Activated naive CD4-positive, alpha-beta T cell treated with anti-CD3 and anti-CD28 coated beads, Interleukin-2, amount 50 U/mL, for 16 hours (primary cell): ENCODE results near the gene PACSIN2.
"Not testable (repeated sequence)": the region's sequence is repeated elsewhere in the genome, so short reads cannot be mapped to it uniquely, and the experiment has no call there.

Experiments used
- DNase-seq: peaks from one replicate; pipeline ENCODE4 v3.0.0-alpha.2; 2020

PACSIN2 gene

DNA sequence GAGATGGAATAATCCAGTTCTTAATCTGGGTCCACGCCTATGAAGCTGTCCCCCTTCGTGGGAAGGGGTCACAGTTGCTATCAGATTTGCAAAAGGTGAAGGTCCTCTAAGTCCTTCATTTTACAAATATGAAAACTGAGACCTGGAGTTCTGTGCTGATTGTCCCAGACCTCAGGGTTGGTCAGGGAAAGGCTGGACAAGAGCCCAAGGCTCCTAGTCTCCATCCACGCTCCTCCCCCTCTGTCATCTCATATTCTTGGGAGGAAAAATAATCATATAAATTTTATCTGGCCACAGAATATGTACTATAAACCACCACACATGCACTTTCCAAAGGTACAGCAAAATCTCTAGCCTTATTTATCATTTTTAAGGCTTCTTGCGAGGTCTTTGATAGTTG lies 5.5 kb downstream of the PACSIN2 start:
- DNase-seq: no peak

- DNase-seq: no peak
Observed at GRCh38 chr22:43008921-43009320, 6.0 kb downstream of the PACSIN2 start.

GRCh38 chr22:43008509-43008908 lies 6.4 kb downstream of the PACSIN2 start:
- no peak for DNase-seq

DNA sequence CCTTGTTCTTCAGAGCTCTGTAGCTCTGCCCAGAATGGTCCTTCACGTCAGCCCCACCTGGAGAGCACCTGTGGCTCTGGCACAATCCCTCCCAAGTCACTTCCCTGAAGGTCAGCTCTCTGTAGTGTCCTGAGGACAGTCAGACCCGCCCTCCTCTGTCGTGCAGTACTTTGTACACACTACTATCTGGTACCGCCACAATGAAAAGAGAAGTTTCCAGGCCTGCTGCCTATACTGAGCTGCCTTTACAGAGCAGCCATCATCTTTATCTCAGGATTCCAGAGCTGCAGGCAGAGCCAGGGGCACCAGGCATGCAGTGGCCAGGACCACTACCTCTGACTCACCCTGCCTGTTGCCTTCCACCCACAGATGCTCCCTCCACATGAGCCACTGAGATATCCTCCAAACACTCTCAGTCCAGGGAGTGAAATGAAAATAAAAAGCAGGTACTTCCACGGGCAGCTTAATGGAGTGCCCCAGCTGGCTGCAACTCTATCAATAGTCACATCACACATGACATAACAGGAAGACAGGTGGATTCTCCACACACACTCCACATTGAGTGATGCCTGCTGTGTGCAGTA lies 7.3 kb downstream of the PACSIN2 start:
- DNase-seq: no peak

DNA sequence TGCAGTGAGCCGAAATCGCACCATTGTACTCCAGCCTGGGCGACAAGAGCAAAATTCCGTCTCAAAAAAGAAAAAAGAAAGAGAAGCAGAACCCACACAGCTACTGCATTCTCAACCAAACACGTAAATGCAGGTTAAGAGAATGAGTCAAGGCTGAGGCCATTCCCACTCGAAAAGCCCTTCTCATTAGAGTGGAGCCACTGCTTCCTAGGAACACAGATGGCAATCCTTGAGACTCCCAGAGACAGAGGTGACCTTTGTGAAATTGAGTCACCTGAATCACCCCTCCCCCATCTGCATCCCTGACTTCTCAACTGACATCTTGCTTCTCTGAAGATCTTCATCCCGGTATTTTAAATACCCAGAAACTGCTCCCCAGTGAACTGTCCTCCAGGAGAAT lies 8.2 kb downstream of the PACSIN2 start:
- DNase-seq: no peak

DNA sequence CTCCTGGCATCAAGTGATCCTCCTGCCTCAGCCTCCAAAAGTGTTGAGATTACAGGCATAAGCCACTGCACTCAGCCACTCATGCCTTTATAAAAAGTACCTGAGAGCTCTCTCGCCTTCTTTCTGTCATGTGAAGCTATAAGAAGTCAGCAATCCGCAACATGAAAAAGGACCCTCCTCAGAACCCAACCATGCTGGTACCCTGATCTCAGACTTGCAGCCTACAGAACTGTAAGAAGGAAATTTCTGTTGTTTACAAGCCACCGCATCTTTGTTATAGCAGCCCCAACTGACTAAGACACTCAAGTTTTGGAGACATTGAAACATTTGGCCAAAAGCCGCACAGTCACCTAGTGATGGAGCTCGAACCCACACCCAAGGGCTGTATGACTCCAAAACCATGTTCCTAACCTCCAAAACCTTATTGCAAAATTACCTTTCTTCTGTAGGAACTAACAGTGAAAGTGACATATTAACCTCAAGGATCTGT lies 8.9 kb downstream of the PACSIN2 start:
- no peak for DNase-seq

GRCh38 chr22:43005106-43005505 lies 9.8 kb downstream of the PACSIN2 start:
- no peak for DNase-seq

- DNase-seq: no peak
Observed at GRCh38 chr22:43004362-43005035, 10.4 kb downstream of the PACSIN2 start.

DNA sequence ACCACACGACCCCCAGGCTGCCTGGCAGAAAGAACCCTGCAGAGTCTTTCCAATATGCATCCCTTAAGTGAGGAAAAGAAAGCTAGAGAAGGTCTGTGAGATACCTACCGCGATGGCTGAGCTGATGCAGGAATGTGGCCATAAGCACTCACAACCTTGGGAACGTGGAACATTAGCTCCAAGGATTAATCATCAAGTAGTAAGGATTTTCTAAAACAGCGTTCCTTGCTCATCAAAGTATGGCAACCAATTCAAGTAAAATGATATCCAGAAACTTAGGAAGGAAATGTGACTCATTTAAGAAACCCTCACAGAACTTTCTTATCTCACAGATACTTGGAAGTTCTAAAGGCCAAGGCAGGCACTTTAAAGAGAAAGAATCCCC lies 12.8 kb downstream of the PACSIN2 start:
- no peak for DNase-seq

- no peak for DNase-seq
Observed at GRCh38 chr22:43001271-43002201, 13.4 kb downstream of the PACSIN2 start.

DNA sequence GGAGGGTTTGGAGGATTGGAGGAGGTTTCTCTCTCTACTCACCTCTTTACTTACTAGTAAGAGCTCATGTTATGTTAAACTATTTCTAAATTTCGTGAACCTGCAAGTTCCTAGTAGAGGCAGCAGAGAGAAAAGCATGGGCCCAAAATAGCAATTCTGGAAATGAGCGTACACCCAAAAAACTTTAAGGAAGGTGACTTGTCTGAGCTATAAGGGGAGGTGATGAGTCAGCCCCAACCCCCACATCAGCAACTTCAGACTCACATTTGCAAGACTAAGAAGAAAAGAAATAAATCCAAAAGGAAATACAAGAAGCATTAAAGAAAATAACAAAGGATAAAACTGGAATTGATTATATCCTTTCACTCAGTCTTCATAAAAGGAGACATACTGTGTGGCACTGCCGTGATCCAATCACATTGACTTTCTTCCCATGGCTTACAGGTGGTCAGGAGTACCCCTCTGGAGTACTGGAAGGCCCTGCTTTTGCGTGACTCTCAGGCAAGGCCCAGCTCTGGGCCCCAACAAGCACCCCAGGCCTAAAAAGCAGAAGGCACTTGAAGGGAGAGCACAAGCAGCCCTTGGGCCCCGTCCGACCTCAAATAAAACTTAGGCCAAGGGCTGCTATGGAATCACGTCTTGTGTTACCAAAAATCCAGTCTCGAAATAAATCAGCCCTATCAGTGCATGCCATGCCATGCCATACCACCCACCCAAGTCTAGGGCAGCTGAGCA lies 14.3 kb downstream of the PACSIN2 start:
- DNase-seq: peak; percentile 69

- no peak for DNase-seq
Observed at GRCh38 chr22:42997582-42998090, 17.3 kb downstream of the PACSIN2 start.

DNA sequence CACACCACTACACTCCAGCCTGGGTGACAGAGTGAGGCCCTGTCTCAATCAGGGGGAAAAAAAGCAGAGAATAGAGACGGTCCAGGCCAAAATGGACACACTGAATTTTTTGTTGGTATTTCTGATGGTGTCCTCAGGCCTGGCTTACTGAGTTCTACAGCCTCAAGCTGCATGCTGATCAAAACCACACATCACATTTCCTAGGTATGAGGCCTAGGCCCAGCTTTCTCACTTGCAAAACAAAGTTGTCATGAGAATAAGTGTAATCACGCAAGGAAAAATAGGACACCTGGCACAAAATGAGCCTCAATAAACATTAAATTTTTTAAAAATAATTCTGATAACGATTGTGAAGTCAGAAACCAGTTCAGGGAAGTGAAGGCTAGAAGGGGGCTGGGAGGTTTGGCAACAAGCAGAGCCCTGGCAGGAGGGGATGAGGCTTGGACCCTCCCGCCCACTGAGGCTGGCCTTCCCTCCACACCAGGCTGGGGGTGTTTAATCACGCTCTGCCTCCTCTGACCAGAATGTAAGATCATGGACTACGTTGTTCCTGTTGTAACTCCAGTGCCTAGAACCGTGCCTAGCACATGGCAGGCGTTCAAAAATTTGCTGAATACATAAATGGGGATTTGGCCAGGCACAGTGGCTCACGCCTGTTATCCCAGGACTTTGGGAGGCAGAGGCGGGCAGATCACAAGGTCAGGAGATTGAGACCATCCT lies 18.1 kb downstream of the PACSIN2 start:
- no peak for DNase-seq

DNA sequence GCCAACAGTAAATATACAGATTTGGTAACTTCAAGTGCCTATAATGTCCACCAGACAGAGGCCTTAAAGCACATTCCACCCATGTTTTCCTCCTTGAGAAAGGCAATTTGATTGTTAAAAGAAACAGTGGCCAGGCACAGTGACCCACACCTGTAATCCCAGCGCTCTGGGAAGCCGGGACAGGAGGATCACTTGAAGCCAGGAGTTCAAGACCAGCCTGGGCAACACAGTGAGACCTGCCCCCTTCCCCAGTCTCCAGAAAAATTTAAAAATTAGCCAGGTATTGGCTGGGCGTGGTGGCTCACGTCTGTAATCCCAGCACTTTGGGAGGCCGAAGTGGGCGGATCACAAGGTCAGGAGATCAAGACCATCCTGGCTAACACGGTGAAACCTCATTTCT lies 19.3 kb downstream of the PACSIN2 start:
- not testable (repeated sequence) for DNase-seq

DNA sequence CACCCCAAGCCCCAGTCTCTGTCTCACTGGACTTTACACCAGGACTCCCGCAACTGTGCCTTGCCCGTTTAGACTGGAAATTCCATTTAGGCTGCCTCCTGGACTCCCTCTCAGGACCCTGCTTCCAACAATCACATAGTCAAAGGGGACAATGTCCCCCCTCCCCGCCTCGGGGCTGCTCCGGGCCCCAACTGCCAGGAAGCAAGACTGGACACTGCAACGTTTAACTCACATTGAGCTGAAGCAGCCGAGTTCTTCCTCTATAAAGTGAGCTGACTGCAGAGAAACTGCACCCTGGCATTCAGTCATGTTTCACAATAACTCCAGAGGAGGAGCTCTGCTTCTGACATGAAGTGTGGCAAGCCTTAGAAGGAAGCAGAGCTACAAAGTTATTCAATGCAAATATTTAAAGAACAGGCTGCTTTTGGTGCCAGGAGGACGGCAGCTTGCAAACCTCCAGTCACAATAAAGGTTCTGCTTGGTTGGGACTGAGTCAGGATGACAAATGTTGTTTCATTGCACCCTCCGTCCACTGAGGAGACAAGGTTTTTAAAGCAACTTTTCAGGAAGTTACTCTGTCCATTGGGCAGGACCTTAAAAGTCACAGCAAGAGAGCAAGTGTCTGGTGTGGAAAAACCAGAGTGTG lies 19.9 kb downstream of the PACSIN2 start:
- no peak for DNase-seq

- no peak for DNase-seq
Observed at GRCh38 chr22:42994276-42994916, 20.6 kb downstream of the PACSIN2 start.

DNA sequence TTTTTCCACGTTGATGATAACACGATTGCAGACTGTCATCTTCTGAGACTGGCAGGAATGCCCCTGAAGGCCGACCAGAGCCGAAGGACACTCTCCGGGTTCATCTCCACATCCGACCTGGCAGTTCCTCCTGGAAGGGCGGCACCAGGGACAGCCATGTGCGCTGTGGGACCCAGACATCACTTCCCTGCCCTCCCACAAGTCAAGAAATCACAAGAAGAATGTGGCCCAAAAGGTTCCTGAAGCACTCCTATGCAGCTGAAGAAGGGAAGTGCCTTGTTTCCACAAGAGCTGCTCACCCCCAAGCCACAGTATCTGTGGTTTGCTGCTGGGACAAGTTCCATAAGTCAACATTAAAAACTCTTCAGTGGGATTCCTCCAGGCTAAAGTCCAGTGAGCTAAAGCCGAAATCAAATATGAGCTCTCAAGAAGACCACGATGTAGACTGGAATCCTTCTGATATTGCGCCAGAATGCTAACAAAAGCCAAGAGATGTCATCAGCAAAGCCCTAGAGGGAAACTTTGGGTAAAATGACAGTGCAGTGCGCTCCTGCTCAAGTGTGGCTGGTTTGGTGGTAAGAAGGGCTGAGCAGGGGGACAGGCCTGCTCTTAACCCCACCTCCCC lies 21.2 kb downstream of the PACSIN2 start:
- DNase-seq: no peak

DNA sequence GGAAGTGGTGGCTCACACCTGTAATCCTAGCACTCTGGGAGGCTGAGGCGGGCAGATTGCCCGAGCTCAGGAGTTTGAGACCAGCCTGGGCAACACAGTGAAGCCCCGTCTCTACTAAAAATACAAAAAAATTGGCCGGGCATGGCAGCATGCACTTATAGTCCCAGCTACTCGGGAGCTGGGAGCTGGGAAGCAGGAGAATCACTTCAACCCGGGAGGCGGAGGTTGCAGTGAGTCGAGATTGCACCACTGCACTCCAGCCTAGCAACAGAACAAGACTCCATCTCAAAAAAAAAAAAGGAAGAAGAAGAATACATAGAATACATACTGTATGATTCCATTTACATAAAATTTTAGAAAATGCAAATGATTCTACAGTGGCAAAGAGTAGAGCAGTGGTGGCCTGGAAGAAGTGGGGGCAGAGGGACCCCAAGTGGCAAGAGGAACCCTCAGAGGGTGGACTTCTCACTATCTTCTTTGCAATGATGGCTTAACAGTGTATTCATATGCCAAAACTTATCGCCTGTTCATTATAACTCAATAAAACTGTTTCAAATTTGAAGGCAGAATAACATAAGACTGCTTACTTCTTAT lies 22.0 kb downstream of the PACSIN2 start:
- no peak for DNase-seq

DNA sequence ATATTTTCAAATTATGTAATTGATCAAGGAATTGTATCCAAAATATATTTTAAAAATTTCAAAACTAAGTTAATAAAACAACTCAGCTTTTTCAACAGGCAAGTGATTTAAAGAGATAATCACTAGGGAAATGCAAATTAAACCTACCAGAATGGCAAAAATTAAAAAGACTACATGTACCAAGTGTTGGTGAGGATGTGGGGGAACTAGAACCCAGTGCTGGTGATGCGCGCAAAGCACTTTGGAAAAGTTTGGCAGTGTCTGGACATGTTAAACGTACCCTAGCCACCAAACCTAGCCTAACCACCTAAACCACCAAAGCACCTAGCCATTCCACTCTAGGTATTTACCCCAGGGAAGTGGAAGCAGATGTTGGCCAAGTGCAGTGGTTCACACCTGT lies 22.9 kb downstream of the PACSIN2 start:
- no peak for DNase-seq

- DNase-seq: no peak
Observed at GRCh38 chr22:42991010-42991651, 23.8 kb downstream of the PACSIN2 start.
